ENCODE data around the gene DHX8.
"Not testable (repeated sequence)": the region's sequence is repeated elsewhere in the genome, so short reads cannot be mapped to it uniquely, and the experiment has no call there.

Gene DHX8

GRCh38 chr17:43462569-43462968 lies 21.2 kb upstream of the DHX8 start:
- not testable (repeated sequence) for DNase-seq (ENCODE audit: low read depth)

- no peak for DNase-seq (ENCODE audit: low read depth)
Measured at GRCh38 chr17:43463241-43463640, 20.5 kb upstream of the DHX8 start.

- DNase-seq (ENCODE audit: low read depth), result no peak
Measured at GRCh38 chr17:43464046-43464445, 19.7 kb upstream of the DHX8 start.

GRCh38 chr17:43465049-43465448 lies 18.7 kb upstream of the DHX8 start:
- no peak for DNase-seq (ENCODE audit: low read depth)

- no peak for DNase-seq (ENCODE audit: low read depth)
Measured at GRCh38 chr17:43467981-43468581, 15.7 kb upstream of the DHX8 start.

- no peak for DNase-seq (ENCODE audit: low read depth)
Measured at GRCh38 chr17:43468691-43469139, 15.1 kb upstream of the DHX8 start.

GRCh38 chr17:43469145-43469544 lies 14.6 kb upstream of the DHX8 start:
- DNase-seq (ENCODE audit: low read depth), result no peak

GRCh38 chr17:43471585-43472160 lies 12.1 kb upstream of the DHX8 start:
- no peak for DNase-seq (ENCODE audit: low read depth)

- DNase-seq (ENCODE audit: low read depth), result no peak
Measured at GRCh38 chr17:43475494-43476089, 8.2 kb upstream of the DHX8 start.

GRCh38 chr17:43476306-43476705 lies 7.5 kb upstream of the DHX8 start:
- DNase-seq (ENCODE audit: low read depth), result not testable (repeated sequence)

GRCh38 chr17:43477832-43478634 lies 5.7 kb upstream of the DHX8 start:
- no peak for DNase-seq (ENCODE audit: low read depth)

GRCh38 chr17:43479948-43480347 lies 3.8 kb upstream of the DHX8 start:
- no peak for DNase-seq (ENCODE audit: low read depth)

GRCh38 chr17:43482103-43483012 lies 1.4 kb upstream of the DHX8 start:
- DNase-seq (ENCODE audit: low read depth), result no peak

GRCh38 chr17:43490621-43491020 lies 6.8 kb downstream of the DHX8 start:
- no peak for DNase-seq (ENCODE audit: low read depth)

GRCh38 chr17:43509440-43509839 lies 25.7 kb downstream of the DHX8 start:
- DNase-seq (ENCODE audit: low read depth), result not testable (repeated sequence)

- not testable (repeated sequence) for DNase-seq (ENCODE audit: low read depth)
Measured at GRCh38 chr17:43511199-43511598, 27.4 kb downstream of the DHX8 start.

GRCh38 chr17:43515656-43516055 lies 31.9 kb downstream of the DHX8 start:
- DNase-seq (ENCODE audit: low read depth), result no peak

GRCh38 chr17:43517161-43517560 lies 33.4 kb downstream of the DHX8 start:
- no peak for DNase-seq (ENCODE audit: low read depth)

- DNase-seq (ENCODE audit: low read depth), result no peak
Measured at GRCh38 chr17:43517615-43518386, 34.0 kb downstream of the DHX8 start.

GRCh38 chr17:43521389-43521788 lies 37.6 kb downstream of the DHX8 start:
- DNase-seq (ENCODE audit: low read depth), result no peak
